Cardiac muscle cell (in vitro differentiated cells and primary cell): ENCODE results near the gene CPM. TPM values are rescaled to one million over a fixed set of nuclear protein-coding genes. Genes with fewer than 3 reads are reported as not detected.

Source experiments
- DNase-seq, 2 donors: peaks; one replicate each; pipeline versions ENCODE4 v3.0.0 to v3.0.0-alpha.2; 2010 to 2017; ENCODE audit warnings: low read depth in 1 of 2, low spot score in 1 of 2
- H3K27ac ChIP-seq: fragments of 200-600 bp; sonication (generic); 2 replicates; pipeline ENCODE4 v1.5.1; 2016
- H3K27me3 ChIP-seq: fragments of 200-600 bp; sonication (generic); 2 replicates; pipeline ENCODE4 v1.6.0; 2016; ENCODE audit warnings: control low read depth
- H3K36me3 ChIP-seq: fragments of 200-600 bp; sonication (generic); 2 replicates; pipeline ENCODE4 v1.5.1; 2016; ENCODE audit warnings: control low read depth
- H3K4me1 ChIP-seq: fragments of 200-600 bp; sonication (generic); 2 replicates; pipeline ENCODE4 v1.8.1; 2017; ENCODE audit warnings: low read depth, mild to moderate bottlenecking, mixed run types
- H3K4me3 ChIP-seq: fragments of 200-600 bp; sonication (generic); 2 replicates; pipeline ENCODE4 v1.5.1; 2016; ENCODE audit warnings: mild to moderate bottlenecking
- H3K9me3 ChIP-seq: fragments of 200-600 bp; sonication (generic); 2 replicates; pipeline ENCODE4 v1.5.1; 2017; ENCODE audit warnings: low read depth, mild to moderate bottlenecking, control low read depth
- CTCF ChIP-seq: IDR thresholded peaks from 2 replicates; pipeline ENCODE4 v1.5.1; 2012; ENCODE audit warnings: low read depth, mild to moderate bottlenecking, low read length
- polyA plus RNA-seq: library from polyadenylated mRNA; unstranded; fragments of >200 nt; fragmentation: Nextera tagmentation; extraction: Ambion mirVana; gene quantifications from 2 replicates; pipeline ENCODE4 v1.2.1, GENCODE V29; 2016
- total RNA-seq: library from RNA; depleted of rRNA; stranded (reverse); fragments of >200 nt; gene quantifications from 2 replicates; pipeline ENCODE4 v1.2.3, GENCODE V29; 2016

CPM gene
- 1.7 and 2.0 TPM in 2 replicates for total RNA-seq
- 1.5 and 2.2 TPM in 2 replicates for polyA plus RNA-seq

- DNase-seq: peak; percentile 68 to 84
- Histone ChIP-seq H3K9me3 (no peaks in the 10 kb centered on the region), H3K4me1 (no peaks in the 10 kb centered on the region), H3K27me3 (peaks cover 48% of the 10 kb centered on the region), H3K27ac (no peak within 1 kb of the TSS), H3K36me3 (no peaks in the 10 kb centered on the region), H3K4me3 (peak within 1 kb of the TSS; percentile 45)
- TF ChIP-seq CTCF: no peak
Measured at GRCh38 chr12:68932961-68933893, at the start of gene CPM. TSS of gene CPM (minus strand) at chr12:68933171. CDS start at chr12:68932837, 334 bp downstream.

DNA sequence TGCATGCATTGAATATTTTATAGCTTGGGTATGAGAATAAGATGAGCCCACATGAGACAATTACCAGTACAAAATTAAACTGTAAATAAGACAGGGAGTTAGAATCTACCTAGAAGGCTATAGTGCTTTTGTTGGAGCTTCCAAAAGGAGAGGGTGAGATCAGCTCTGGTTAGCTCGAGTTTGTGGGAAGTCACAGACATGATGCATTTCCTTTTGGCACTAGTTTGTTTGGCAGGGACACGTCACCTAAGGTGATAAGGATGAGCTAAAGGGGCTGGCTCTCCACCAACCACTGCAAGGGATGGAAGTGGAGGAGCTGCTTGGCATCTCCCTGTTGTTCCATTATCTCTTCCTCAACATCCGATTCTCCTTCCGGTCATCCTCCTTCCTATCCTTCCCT, 48.5 kb upstream of the CPM start:
- Histone ChIP-seq H3K4me1 (peaks cover 10% of the 10 kb centered on the region), H3K27ac (no peak overlapping the region), H3K4me3 (no peak overlapping the region), H3K36me3 (no peaks in the 10 kb centered on the region), H3K27me3 (no peaks in the 10 kb centered on the region), H3K9me3 (no peaks in the 10 kb centered on the region)
- TF ChIP-seq CTCF: no peak
- peak in 1 of 2 donors; percentile 66 for DNase-seq

DNA sequence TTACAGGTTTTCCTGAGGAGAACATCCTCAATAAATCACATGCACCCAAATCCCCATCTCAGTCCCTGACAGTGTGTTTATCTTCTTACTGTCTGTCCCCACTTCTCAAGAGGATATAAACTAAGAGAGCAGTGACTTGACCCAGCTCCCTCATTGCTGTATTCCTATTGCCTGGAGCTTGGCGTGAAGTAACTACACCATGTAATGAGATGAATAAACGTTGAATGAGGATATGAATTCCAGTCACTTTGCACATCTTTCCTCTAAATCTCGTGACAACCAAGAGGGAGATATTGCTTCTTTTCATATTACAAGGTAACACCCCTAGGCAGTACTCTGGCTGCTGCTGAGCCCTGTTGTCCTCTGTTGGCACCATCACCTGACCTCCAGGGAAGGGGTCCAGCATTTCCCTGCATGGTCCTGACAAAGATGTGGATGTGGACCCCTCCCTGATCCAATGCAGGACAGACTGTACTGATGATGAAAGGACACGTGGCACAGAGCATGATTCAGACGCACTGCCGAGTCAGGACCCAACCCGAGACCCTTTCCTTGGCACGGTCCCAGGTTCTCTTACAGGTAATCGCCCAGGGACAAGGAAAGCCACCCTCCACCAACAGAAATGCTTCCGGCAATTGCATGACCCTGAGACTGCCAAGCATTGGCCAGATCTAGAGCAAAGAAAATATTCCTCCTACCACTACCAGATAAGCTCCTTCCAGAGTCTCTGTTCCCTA, 47.7 kb upstream of the CPM start:
- Histone ChIP-seq H3K9me3 (no peaks in the 10 kb centered on the region), H3K36me3 (no peaks in the 10 kb centered on the region), H3K27ac (no peak overlapping the region), H3K4me3 (no peak overlapping the region), H3K27me3 (no peaks in the 10 kb centered on the region), H3K4me1 (peaks cover 10% of the 10 kb centered on the region)
- TF ChIP-seq CTCF: no peak
- no peak for DNase-seq

- DNase-seq: no peak
- no peaks in the 10 kb centered on the region for H3K9me3 ChIP-seq
- no peaks in the 10 kb centered on the region for H3K27me3 ChIP-seq
- no peak for TF ChIP-seq CTCF
- no peak overlapping the region for H3K27ac ChIP-seq
- no peaks in the 10 kb centered on the region for H3K36me3 ChIP-seq
- no peak overlapping the region for H3K4me3 ChIP-seq
- peaks cover 10% of the 10 kb centered on the region for H3K4me1 ChIP-seq
Measured at GRCh38 chr12:68978678-68979077, 45.7 kb upstream of the CPM start.

- no peak for TF ChIP-seq CTCF
- no peaks in the 10 kb centered on the region for H3K36me3 ChIP-seq
- H3K27ac ChIP-seq: no peak overlapping the region
- no peak for DNase-seq
- peaks cover 10% of the 10 kb centered on the region for H3K4me1 ChIP-seq
- no peaks in the 10 kb centered on the region for H3K27me3 ChIP-seq
- no peaks in the 10 kb centered on the region for H3K9me3 ChIP-seq
- H3K4me3 ChIP-seq: no peak overlapping the region
Measured at GRCh38 chr12:68977909-68978610, 45.1 kb upstream of the CPM start.
